ENCODE data around the gene CKB.

CKB gene

GRCh38 chr14:103537175-103537990, 14.8 kb upstream of the CKB start:
- DNase-seq = no peak

GRCh38 chr14:103536693-103537092, 14.1 kb upstream of the CKB start:
- DNase-seq = no peak

DNA sequence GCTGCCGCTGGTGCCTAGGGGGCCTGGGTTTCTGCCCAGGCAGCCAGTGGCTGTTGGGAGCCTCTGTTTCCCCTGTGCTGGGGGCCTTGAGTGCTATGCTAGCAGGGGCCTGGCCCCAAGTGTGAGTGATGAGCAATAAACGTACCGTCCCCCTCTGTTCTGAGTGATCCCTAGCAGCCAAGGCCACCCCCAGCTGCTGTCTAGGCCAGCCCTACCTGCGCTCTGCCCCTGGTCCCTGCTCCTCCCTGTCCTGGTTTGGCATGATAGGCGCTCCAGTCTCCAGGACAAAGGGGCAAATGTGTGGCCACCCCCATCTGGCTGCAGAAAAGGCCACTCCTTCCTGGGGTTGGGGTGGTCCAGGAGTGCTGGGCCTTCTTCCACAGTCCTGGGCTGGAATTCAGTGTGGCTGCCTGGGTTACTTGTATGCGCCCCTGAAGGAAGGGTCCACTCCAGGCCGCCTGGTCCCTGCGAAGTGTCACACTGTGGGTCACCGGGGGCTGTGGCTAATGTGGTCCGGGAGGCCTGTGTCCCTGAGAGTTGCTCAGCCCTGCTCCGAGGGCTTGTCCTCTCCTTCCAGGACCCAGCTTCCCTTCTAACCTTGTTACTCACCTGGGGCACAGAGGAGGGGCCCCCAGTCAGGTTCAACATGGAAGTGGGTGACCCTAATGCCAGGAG, 13.4 kb upstream of the CKB start:
- DNase-seq = no peak

DNA sequence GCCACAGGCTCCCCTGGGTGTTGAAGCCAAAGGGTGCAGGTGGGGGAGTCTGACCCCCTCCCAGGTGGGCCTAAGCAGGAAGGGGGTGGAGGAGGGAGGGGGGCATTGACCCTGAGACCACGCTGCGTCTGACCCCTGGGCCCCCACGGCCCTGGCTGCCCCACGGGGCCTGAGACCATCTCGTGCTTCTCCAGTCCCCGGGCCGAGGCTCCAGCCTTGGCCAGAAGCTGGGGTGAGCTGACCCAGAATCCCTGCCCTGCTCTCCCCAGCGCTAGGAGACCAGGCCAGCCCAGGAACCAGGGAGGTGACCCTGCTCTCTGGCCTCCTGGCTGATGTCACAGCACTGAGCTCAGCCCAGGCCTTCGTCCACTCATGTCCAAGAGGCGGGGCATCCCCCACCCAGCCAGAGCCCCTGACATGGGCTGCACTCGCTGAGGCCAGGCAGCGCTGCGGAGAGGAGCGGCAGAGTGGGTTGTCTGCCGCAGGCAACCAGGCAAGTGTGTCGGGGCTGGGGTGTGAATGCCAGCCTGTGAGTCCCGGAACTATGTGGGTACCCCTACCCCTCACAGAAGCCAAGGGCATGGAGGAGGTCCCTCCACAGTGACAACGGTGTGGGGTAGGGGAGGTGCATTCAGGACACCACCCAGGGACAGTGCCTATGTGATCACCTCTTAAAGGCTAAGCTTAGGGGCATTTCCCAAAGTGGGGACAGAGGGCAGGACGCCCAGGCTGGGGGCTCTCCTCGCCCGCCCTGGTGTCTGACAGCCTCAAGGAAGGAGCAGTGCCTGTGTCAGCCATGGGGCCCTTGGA, 12.7 kb upstream of the CKB start:
- no peak for DNase-seq

DNA sequence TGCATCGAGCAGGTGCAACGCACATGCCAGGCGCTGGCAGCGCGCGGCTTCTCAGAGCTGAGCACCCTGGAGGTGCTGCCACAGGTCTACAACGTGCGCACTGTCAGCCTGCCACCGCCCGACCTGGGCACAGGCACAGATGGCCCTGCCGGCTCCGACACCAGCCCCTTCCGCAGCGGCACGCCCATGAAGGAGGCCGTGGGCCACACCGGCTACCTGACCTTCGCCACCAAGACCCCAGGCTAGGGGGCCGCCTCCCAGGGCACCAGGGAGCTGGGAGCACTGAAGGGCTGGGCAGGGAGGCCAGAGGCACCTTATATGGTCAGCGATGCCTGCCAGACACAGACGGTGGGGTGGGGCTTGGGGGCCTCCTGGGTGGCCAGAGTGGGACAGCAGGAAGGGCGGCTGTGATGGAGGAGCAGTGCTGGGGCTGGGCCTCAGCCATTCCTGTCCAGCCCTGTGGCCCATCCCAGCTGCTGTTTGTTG, 12.0 kb upstream of the CKB start:
- no peak for DNase-seq

GRCh38 chr14:103533999-103534575, 11.5 kb upstream of the CKB start:
- DNase-seq = no peak

- no peak for DNase-seq
These were observed 10.7 kb upstream of the CKB start for GRCh38 chr14:103533137-103533998.

- DNase-seq = no peak
These were observed 9.8 kb upstream of the CKB start for GRCh38 chr14:103532216-103533136.

DNA sequence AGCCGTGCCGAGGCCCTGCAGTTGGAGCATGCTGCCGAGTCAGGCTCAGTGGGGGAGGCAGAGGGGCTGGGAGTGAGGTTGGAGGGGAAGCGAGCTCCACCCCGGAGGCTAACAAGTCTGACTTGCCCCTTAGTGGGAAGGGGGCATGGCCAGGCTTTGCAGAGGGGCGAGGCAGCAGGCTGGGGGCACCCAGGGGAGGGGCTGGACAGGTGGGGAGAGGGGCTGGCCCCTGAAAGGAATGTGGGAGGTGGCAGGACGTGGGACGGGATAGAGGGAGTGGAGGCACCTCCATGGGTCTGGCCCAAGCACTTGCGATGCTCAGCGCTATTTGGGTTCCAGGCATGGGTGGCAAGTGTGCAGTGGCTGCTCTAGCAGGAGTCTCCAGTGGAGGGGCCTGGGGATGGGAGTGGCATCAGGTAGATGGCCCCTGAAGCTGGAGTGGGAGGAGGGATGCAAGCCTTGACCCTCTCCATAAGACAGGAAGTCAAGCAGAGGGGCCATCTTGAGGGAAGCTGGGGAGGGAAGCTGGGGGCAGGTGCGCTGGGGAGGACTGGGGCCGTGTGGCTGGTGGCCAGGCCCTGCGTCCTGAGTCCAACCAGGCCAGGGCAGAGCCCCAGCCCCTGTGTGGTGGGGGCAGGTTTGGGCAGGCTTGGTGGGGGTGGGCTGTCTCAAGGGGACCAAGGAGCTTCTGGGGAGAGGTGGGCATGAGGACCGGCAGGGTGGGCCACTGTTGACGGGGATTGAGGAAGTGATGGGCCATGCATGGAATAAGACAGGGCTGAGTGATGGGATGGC, 9.0 kb upstream of the CKB start:
- DNase-seq = no peak

DNA sequence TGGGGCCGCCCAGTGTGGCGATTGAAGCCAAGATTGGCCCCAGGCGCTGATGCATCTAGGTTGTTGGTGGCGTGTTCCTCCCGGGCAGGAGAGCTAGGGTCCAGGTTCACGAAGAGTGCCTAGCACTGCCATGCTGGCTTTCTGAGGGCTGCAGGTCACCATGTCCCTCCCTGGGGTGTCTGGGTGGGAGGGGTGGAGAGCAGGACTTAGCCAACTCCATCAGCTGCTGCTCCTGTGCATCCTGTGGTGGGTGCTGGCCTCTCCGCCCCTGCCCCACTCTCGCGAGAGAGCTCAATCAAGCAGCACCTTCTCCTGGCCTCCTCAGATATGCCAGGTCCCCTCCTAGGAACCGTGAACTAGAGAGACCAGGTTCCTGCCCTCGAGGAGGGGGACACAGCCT, 8.2 kb upstream of the CKB start:
- no peak for DNase-seq

DNA sequence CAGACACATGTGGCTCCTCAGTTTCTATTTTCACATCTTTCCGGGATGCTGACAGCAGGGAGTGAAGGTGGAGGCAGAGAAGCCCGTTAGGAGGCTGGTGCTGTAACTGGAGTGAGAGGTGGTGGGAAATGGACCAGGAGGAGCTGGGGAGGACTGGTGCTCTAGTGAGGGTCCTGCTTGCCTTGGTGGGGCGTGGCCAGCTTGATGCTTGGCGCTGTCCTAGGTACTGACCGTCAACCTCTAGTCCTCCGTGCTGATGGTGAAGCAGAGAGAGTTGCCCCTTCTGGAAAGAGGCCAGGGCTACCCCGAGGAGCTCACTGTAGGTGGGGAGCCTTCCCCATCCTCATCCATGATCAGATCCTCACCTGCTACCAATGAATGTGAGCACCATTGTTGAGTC, 7.8 kb upstream of the CKB start:
- no peak for DNase-seq

DNA sequence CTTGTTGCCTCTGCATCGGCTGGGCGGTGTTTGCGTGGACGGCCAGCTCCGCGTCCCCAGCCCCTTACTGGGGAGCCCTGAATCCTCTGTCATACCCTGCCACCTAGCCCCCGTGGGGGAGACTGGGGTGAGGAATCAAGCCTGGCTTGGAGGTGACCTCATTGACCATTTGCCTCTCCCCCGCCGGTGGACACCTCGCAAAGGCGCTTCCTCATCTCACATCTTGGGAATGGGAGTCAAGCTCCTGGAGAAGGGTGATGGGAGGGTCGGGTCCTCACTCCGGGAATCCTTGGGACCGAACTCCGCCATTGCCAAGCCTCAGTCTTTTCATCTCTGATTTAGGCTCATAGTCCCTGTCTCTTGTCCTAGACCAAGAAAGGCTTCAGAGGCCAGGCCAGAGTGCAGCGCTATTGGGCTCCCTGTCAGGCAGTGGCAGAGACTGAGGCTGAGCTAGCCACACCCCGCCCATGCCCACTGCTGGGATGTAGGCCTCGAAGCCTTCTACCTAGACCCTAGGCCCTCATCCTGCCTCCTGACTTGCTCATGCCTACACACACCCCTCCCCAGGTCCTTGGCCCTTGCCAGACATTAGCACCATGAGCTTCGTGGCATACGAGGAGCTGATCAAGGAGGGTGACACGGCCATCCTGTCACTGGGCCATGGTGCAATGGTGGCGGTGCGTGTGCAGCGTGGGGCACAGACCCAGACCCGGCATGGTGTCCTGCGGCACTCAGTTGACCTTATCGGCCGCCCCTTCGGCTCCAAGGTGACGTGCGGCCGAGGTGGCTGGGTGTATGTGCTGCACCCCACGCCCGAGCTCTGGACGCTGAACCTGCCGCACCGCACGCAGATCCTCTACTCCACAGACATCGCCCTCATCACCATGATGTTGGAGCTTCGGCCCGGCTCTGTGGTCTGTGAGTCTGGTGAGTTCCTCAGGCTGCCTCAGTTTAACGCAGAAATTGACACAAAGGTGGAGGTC, 7.0 kb upstream of the CKB start:
- DNase-seq = no peak

DNA sequence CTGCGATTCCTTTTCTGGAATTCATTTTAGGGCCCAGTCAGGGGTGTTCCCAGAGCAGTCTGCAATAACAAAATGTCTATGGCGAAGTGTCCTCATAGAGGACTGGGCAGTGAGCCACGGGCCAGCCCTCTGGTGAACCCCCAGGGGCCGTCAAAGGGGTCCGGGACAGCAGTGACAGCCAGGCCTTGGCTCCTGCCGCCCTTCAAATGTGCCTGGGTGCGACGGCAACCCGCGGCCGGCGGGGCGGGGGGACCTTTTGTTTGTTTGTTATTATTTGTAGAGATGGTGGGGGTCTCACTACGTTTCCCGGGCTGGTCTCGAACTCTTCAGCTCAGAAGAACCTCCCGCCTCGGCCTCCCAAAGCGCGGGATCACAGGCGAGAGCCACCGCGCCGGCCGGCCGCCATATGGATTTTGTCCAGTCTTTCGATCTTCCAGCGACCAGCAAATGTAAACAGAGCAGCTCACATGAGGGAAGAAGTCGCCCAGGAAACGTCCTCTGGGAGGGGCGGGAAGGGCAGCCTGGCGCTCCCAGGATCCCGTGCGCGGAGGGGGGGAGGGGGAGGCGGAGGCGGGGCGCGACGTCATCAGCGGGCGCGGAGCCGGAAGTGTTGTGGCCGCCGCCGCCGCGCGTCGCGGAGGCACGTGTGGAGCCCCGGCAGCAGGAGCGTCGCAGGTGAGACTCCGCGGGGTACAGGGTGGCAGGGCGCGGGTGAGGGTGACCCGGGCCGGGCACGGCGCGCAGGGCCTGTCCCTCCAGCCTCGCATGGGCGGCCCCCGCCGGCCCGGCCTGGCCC, 6.2 kb upstream of the CKB start, which contains the start of gene TRMT61A:
TSS of gene TRMT61A (plus strand) at position 610 of the 796 bp plus-strand sequence. CDS start 783 bp downstream, outside the sequence.
- peak; percentile 67 for DNase-seq

DNA sequence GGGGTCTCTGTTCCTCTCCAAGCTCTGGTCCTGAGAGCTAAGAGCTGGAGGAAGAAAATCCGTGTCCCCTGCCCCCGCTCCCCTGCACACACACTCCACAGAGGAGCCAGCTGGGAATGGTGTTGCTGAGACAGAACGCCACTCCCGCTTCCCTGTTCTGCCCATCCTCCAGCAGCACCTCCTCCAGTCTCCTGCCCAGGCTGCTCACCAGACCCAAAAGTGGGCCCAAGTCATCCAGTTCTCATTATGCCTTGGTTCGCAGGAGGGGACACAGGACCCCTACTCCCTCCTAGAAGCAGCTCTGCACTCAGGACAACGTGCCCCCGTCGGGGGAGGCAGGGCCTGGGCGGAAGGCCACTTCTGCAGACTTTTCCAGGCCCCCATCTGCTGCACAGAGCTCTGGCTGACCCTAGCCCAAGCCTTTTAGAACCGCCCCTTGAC, 5.5 kb upstream of the CKB start:
- DNase-seq = no peak

- DNase-seq = no peak
These were observed 4.9 kb upstream of the CKB start for GRCh38 chr14:103527408-103528145.

DNA sequence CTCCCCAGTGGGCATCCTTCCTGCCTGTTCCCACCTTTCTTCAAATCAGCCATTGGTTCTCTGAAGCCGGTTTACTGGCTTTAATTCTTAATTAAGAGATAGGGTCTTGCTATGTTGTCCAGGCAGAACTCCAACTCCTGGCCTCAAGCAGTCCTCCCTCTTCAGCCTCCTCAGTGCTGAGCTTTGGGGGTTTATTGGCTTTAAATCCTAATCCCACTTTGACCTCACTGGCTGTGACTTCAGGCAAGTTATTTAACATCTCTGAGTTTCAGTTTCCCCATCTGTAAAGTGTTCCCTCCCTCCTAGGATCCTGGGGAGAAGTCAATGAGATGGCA, 4.3 kb upstream of the CKB start:
- no peak for DNase-seq

GRCh38 chr14:103526247-103526913, 3.8 kb upstream of the CKB start:
- DNase-seq = no peak

All from activated T-cell treated with anti-CD3 and anti-CD28 coated beads for 4 hours (primary cell).